Stimulated activated CD8-positive, alpha-beta memory T cell treated with anti-CD3 and anti-CD28 coated beads, Interleukin-12 subunit alpha, Interleukin-12 subunit beta, amount 100 ng/mL, for 24 hours (primary cell): ENCODE results near the gene ZNF385D.
"Not testable (repeated sequence)": the region's sequence is repeated elsewhere in the genome, so short reads cannot be mapped to it uniquely, and the experiment has no call there.

ENCODE experiments used
- DNase-seq: peaks from one replicate; pipeline ENCODE4 v3.0.0-alpha.2; 2020; ENCODE audit errors: extremely low read depth

The ZNF385D gene

DNA sequence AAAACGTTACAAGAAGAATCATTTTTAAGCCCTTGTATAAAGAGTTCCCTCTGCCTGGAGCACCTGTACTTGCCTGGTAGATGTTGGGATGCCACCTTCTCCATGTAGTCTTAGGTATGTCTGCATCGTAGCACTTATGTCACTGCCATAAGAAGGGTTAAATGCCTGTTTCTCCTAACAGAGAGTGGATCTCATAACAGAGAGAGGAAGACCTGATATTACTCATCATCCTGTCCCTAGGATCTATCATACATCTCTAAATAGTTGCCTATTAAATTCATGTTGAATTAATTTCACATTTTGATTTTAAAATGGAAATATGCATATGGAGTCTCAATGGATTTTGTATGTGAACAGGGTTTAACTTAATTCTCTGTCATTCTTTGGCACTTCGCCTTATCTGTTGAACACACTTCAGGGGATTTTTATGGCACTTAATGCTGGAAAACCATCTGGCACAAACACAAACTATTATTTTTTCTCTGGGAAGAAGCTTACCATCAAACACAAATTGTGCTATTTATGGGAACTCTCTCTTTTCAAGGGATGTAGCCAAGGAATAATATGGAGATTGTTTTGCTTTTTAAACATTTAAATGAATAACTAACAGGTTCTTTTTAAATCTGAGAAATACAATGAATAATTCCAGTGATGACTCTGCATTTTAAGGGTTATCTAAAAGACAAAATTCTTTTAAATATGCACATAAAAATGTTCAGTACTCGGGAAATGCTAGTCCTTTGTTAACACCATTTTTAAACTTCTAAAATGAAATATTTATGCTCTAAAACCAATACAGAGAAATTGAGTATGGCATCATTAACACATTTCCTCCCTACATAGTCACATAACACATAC is 230.7 kb downstream of the ZNF385D start:
- DNase-seq, result no peak

DNA sequence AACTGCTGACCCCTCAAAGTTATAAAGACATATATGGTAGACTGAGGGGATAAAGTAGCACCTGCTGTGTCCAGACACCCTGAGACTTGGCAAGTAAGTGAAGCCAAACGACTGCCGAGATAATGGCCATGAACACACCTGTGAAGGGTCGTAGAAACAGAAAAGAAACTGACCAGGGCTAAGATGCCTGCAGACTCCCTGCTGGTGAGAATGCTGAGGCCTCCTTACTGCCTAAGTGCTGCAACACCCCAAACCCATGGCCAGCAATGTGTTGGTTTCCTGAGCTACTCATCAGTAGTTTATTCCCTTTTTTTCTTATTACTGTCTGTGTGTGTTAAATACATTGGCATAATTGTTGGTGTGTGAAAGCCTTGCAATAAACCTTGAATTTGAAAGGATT is 233.8 kb downstream of the ZNF385D start:
- DNase-seq, result no peak

DNA sequence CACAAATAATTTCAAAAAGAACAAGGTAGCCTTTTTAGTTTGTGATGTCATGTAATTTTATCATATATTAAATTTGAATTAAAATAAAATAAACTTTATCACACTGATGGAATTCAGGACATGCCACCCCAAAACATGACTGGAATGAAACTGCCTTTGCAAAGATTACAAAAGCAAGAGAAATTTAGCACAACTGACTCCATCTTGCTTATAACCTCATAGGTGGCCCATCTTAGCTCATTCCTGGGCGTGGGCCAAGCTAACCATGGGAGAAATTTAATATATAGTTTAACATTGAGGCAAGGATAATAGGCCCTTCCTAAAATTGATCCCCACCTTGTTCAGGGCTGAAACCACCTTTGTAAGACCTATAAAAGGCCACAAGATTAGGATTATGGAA is 235.6 kb downstream of the ZNF385D start:
- no peak for DNase-seq

DNA sequence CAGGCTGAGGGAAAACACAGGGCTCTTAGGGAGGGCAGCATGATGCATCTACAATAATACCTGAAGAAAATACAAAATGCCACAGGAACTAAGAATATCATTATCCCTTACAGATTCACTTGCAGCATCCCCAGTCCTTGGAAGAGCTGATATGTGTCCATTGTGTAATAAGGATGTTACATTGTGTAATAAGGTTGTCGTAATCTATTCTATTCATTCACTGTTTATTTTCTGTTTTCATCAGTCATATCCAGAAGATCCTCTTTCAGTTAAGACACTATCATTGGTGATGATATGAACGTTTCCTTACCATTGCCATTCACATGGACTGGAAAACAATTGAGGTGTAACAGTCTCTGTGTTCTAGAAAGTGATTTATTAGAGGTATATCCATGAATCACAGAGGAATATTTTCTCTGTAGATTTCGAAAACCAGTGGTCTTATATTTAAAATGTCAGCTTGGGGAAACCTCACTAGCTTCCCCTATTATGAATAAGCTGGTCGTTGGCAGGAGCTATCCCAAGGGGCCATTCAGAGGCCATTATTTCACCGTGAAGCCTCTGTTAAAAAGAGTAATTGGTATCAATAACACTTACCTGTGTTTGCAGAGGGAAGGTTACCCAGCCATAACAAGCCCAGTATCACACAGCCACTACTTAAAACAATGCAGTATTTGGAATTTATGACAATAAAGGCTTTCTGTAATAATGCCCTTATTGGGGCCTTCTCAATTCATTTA is 241.1 kb downstream of the ZNF385D start:
- DNase-seq, result no peak

DNA sequence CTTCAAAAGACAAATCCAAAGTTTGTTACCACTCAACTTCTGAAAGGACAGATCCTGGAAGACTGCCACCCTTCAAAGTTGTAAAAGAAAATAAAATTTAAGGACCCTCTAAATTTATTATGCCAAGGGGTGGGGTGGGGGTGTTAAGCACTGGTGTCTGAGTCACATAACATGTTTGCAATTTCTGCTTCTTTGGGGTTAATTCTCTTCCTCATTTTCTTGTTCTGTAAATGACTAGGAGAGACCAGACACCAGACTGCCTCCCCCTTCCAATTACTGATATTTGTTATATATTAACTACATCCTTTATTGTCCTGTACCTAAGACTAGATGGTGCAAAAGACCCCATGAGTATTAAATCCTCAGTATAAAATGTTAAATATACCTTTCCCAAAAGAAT is 242.8 kb downstream of the ZNF385D start:
- no peak for DNase-seq

DNA sequence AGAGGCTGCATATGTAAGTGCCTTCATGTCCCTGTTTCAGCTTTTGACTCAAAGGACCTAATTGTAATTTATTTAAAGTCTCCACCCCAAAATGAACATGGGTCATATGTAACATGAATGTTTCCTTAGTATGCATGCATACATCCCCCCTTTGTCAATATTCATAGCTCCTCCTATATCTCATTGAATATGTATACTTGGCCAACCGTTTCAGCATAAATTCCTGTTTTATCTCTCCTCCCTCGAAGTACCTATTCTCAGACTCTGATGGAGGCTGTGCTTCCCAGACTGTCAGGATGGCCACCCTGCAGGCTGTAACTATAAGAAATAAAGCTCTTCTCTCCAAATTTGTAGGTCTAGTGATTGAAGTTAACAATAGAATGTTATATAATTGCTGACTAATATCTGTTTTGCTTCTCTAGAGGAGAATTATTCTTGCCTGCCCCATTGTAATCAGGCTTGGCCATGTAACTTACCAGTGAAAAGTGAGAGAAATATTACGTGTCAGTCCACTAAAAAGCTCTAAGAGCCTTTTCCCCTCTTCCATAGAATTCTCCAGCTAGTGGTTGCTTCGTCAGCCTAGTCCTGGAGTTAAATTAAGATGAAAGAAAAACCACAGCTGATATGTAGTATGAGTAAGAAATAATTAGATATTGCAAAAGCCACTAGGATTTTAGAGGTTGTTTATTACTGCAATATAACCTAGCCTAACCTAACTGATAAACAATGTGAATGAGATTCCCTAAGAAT is 245.1 kb downstream of the ZNF385D start:
- no peak for DNase-seq

DNA sequence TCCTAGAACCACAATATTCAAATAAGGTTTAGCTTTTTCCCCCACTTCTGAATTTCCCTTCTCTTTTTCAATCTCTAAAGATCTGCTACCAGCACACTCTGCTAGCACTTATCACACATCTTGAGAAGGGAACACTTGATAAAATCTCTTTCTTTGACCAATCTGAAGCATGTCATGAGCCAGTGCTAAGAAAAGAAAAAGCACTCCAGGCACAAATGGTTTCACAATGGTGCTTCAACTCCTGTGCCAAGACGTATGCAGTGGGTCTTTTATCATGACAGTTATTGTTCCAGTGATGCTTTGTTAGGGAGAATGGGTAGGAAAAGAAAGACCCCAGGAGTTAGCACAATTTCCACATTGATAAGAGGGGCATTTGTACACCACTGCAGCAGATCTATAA is 248.4 kb downstream of the ZNF385D start:
- DNase-seq, result no peak

DNA sequence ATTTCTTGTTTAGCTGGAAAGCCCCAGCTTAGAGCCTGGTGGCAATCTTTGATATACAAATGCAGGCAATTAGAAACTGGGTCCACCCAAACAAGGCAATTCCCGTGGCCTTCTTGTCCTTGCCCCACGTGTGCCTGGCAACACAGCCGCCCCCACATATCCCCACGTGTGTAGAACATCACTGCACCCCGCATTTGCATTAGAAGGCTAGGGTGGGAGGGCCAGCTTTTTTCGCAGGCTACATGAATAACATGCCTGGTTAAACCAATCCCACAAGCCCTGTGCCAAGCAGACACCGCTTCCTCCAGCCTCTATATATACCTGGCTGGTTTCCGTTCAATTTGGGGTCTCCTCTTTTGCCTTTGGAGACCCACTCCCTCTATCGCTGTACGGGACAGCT is 250.2 kb downstream of the ZNF385D start:
- DNase-seq, result no peak

DNA sequence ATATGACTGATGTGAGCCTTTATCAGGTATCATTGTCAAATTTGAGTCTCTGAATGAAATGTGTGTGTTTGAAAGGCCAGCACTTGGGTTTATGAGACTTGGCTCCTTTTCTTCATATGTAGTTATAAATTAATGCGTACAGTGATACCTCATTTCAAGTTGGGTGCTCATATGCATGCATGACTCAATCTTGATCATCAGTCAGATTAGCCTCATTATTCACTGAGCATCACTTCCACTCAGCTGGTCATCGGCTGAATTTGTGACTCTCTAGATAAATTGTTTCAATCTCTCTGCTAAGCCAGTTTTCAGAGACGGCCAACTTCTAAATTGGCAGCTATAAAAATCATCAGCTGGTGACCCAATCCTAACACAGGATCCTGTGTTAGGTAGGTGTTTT is 260.3 kb downstream of the ZNF385D start:
- not testable (repeated sequence) for DNase-seq

DNA sequence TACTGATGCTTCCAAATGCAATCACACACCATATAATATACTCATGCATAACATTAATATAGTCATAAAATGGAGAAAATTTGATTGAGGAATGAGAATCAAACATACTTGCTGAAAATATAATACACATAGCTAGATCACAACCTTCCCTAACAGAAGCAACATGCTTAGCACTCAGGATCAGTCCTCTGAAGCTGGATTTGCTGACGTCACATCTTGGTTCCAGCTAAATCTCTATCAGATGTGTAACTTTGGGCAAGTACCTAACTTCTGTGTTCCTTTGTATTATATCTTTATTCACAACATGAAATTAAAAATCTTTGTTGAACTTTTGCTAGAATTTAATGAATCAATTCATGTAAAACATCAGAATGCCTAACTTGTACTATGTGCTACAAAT is 263.5 kb downstream of the ZNF385D start:
- no peak for DNase-seq

DNA sequence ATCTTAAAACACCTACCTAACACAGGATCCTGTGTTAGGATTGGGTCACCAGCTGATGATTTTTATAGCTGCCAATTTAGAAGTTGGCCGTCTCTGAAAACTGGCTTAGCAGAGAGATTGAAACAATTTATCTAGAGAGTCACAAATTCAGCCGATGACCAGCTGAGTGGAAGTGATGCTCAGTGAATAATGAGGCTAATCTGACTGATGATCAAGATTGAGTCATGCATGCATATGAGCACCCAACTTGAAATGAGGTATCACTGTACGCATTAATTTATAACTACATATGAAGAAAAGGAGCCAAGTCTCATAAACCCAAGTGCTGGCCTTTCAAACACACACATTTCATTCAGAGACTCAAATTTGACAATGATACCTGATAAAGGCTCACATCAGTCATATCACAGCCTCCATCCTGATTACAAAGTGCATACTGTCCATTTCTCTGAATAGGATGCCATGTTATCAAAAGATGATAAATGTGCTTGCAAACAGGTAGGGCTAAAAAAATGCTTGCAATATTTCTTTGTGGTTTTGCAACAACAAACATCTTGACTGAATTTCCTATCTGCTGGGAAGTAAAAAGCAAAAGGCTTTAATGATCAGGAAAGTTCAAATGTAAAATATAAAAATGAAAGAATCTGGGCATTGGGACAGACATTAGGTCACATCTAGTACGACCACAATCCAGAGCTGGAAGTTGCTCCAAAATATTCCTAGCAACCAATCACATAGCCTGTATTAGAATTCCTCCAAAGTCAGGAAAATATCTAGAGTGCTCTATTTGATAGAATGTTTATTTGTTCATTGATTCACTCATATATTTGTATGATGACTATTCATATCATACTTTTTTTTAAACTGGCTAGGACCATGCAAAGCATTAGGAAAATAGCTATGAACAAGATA is 264.7 kb downstream of the ZNF385D start:
- DNase-seq, result not testable (repeated sequence)

DNA sequence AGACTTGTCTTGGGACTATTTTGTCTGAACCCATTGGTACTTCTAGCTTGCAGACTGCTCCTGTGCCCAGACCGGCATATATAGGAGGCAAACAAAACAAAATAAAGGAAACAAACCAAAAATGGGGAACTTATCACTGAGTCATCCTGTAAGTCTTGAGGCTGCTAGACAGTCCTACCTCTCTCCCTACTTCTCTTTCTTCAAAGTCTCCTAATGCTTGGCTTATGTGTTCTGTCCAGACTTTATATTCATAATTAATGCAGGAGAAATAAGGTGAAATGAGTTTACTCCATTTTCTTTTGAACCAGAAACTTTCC is 266.2 kb downstream of the ZNF385D start:
- no peak for DNase-seq

DNA sequence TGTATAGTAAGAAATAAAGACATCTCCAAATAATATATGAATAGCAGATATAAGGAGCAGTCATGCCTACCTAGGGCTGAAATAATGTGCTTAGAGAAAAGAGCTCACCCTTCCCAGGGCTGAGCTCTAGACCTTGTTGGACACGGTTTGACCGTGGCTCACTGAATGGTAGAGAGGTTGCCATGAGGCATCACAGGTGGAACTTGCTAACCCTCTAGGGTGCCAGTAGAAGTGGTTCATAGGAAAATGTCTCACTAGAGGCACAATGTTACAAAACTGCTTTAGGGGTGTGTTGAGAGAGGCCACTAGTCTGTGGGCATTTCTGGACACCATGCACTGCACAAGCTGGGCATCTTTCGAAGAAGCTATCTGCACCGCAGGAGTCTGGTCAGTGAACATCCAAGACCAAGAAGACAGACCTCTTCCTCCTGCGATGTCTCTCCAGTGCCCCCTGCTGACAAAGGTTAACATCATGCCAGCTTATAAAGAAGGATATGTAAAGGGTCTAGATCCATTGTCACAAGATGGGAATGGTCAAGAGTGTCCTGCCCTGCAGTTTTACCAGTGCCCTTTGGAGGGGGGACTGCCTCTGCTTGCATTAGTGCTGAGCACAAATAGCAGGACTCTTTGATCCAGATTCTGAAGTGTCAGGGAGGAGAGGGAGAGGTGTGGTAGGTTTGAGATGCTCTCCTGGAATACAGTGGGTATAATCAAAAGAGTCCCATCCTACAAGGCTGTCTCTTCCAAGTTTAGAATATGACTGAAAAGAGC is 266.8 kb downstream of the ZNF385D start:
- DNase-seq, result no peak

DNA sequence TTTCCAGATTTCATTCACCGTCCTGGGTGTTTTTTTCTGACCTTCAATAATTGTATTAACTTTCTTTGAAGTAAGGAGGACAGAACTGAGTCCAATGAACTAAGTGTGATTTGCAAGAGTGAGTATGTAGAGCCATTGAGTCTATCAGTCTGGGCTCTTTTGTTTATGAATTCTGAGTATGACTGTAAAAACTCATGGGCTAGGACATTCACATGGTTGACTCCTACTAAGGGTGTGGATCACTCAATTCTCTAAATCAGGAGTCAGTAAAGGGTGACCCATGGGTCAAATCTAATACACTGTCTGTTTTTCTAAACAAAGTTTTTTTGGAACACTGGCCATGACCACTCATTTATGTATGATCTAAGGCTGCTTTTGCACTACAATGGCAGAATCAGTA is 269.0 kb downstream of the ZNF385D start:
- DNase-seq, result no peak

DNA sequence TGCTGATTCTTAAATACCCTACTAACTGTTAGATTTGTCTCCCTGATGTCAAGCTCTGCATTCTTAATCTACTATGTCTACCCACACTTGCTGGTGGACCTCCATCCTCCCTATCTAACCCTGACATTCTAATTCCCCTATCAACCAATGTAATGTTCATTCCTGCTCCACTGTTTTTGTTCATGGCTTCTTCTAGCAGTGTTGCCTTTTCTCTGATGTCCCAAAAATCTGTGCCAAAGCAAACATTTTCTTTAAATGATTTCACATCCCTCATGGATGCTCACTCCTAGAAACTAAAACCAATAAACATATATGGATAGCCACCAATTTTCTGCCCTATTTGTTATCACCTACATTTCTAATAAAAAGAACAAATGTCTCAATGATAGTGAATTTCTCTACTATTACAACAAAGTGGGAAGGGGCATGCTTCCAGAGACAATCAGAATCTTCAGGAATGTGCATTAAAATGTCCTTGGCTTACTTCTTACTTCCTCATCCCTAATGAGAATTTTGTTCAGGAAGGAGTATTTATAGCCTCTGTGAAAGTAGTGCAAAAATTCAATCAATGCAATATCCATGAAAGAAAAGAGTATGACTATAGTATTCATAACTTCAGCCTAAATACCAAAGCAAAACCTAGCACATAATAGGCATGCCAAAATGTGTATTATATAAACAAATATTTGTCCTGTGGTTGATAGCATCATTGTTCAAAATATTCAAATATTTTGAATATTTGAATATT is 273.3 kb downstream of the ZNF385D start:
- no peak for DNase-seq

DNA sequence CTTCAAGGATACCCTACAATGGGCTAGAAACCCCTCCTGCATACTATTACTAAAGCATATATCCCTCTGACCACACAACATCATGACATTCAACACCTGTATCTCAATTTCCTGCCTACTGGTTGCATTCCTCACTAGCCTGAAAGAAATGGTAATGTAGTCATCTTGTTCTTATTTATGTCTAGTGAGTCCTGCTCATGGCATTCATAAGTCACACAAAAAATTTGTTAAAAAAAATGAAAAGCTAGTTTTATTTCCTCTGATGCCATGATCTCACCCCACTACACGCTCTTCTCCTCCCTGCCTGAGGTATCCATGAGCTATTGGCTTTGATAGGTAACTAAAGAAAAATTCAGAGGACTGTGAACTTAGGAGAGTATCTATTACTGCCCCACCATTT is 284.5 kb downstream of the ZNF385D start:
- DNase-seq, result no peak

DNA sequence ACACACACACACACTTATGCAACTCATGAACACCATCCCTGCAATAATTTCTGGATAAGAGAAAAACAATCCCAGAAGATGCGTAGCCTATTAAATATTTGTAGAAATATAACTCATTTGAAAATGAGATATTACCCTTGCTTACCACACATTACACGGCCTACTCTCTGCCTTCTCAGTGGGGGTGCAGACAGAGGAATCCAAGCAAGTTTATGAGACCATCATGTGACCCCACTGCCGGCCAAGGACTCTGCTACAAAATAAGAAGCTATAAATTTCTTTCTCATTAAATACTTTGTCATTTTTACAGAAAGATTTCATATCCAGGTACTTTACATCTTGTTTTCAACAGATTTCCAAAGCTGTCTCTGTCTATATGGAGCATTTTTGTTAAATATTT is 286.3 kb downstream of the ZNF385D start:
- DNase-seq, result no peak

DNA sequence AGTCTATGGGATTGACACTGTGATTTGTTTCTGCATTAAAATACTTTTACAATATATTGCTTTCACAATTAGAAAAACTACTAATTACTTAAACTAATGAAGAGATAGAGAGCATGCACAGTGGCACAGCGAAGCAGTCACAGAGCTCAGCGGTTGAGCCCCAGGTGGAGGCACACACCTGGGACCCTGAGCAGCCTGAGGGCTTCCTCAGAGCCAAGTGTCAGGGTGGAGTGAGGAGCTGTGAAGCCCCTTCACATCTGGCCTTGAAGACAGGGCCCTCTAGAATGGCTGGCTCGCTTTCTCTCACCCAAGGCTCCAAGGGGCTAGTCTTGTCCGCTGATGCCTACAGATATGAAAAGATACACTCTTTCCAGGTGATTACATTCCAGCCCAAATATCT is 287.7 kb downstream of the ZNF385D start:
- no peak for DNase-seq

DNA sequence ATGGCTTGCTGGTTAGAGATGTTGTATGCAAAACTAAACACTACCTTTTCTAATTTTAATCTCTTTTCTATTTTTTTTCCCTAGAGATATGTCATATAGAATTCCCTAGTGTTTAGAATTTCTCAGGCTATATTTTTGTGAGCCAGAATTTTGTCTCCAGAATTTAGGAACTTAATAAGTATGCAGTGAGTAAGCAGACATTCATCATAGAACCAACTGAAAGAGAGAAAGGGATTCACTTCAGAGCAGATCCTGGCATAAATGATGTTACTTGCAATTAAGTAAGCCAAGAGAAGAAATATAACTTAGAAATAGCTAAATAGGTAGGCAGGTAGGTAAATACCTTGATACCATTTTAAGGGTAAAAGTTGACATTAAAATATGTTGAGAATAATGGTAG is 288.9 kb downstream of the ZNF385D start:
- no peak for DNase-seq

DNA sequence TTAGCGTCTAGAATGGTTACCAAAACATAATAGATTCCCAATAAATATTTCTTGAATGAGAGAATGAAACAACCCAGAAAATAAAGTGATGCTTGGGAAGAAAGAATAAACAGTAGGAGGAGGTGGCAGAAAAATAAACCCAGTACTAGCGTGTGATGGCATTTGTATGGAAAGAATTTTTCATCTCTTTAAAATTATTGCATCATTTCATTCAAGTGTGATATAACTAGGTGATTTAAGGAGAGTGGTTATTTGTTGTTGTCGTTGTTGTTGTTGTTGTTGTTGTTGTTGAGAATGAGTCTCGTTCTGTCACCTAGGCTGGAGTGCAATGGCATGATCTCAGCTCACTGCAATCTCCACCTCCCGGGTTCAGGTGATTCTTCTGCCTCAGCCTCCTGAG is 293.9 kb downstream of the ZNF385D start:
- no peak for DNase-seq
